Fibroblast of the aortic adventitia (primary cell): Measurements from ENCODE around the gene SPRED2. TPM values are rescaled to one million over a fixed set of nuclear protein-coding genes. Genes with fewer than 3 reads are reported as not detected.

Source experiments
- DNase-seq: peaks from one replicate; pipeline ENCODE4 v3.0.0-alpha.2; 2010; ENCODE audit warnings: low read depth
- H3K4me3 ChIP-seq: 2 replicates; pipeline ENCODE4 v1.5.1; 2011; ENCODE audit warnings: low read depth, mild to moderate bottlenecking, control low read depth, low read length, moderate library complexity
- CTCF ChIP-seq: IDR thresholded peaks from 2 replicates; pipeline ENCODE4 v1.5.1; 2011; ENCODE audit warnings: mild to moderate bottlenecking, low read length, control low read depth, inconsistent platforms; ENCODE audit not compliant: insufficient read depth
- total RNA-seq: library from RNA; depleted of rRNA; stranded (reverse); fragments of >200 nt; gene quantifications from 2 replicates; pipeline ENCODE4 v1.2.3, GENCODE V29; 2012; ENCODE audit warnings: low replicate concordance

The SPRED2 gene
- total RNA-seq, 1 donor, result 20.6 TPM

- no peak overlapping the region for H3K4me3 ChIP-seq
- DNase-seq, result peak; percentile 35
- TF ChIP-seq CTCF, result no peak
These were observed 170.7 kb downstream of the SPRED2 start for GRCh38 chr2:65261676-65262075.

Other genes starting within 250 kb of the SPRED2 start
- gene ACTR2, start 204.8 kb downstream of the SPRED2 start, total RNA-seq, result 97.1 and 127 TPM in 2 replicates